NCI-H774 (cell line): ENCODE data around the gene UPK3BL2.
"Not testable (repeated sequence)": the region's sequence is repeated elsewhere in the genome, so short reads cannot be mapped to it uniquely, and the experiment has no call there.

Source experiments
- DNase-seq: peaks from one replicate; lab custom pipeline; 2025; lab: John Stamatoyannopoulos, UW

Gene UPK3BL2

GRCh38 chr7:102543596-102543995 lies at the start of gene UPK3BL2:
UPK3BL2 (minus strand) TSS chr7:102543696; CDS start chr7:102543636, 60 bp downstream.
- not testable (repeated sequence) for DNase-seq

DNA sequence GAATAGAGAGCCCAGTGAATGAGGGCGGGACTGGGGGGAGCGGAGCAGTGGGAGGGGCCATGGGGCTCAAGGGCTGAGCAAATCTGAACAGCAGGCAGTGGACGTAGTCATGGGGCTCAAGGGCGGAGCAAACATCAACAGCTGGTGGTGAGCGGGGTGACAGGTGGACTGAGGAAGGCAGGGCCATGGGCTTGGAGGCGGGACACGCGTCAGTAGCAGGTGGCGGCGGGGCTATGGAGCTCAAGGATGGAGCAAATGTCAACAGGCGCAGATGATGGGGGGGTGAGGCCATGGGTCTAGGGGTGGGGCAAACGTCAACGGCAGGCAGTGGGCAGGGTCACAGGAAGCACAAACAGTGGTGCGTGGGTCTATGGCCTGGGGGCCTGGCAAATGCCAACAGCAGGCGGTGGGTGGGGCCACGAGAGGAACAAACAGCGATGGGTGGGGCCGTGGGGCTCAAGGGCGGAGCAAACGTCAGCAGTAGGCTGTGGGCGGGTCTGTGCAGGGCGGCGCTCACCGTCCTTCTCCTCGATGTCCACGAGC lies 49.1 kb upstream of the UPK3BL2 start:
- DNase-seq: not testable (repeated sequence)

- DNase-seq: not testable (repeated sequence)
These were observed 46.4 kb upstream of the UPK3BL2 start for GRCh38 chr7:102589857-102590256.

DNA sequence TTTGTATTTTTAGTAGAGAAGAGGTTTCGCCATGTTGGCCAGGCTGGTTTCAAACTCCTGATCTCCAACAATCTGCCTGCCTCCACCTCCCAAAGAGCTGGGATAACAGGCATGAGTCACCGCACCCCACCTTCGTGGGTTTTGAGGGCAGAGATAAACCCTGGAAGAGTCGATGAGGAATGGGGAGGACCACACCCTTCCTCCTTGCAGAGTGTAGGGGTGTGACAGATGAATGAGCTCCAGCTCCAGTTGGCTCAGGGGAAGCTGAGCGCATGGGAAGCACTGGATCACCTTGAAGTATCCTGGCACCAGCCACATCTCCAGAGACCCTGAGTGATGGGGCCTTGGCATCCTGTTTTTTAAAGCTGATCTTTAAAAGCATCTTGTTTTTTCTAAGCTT lies 40.0 kb upstream of the UPK3BL2 start:
- DNase-seq: not testable (repeated sequence)

DNA sequence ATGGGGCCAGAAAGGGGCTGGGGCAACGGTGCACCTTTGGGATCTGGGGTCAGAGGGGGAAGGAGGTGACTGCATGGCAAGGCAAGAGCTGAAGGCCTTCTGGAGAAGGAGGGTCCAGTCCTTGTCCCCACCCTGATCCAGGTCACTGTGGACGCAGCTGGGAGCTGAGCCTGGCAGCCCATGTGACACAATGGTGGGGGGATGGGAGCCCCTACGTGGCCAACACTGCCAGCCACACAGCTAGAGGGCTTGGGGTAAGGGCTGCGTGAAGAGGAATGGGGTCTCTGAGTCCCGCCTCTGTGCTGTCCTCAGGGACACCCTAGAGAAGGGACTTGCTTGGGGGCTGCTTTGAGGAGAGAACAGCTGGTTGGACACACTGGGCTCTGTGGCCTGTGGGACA lies 38.2 kb upstream of the UPK3BL2 start:
- not testable (repeated sequence) for DNase-seq

GRCh38 chr7:102578486-102578885 lies 35.0 kb upstream of the UPK3BL2 start:
- not testable (repeated sequence) for DNase-seq

DNA sequence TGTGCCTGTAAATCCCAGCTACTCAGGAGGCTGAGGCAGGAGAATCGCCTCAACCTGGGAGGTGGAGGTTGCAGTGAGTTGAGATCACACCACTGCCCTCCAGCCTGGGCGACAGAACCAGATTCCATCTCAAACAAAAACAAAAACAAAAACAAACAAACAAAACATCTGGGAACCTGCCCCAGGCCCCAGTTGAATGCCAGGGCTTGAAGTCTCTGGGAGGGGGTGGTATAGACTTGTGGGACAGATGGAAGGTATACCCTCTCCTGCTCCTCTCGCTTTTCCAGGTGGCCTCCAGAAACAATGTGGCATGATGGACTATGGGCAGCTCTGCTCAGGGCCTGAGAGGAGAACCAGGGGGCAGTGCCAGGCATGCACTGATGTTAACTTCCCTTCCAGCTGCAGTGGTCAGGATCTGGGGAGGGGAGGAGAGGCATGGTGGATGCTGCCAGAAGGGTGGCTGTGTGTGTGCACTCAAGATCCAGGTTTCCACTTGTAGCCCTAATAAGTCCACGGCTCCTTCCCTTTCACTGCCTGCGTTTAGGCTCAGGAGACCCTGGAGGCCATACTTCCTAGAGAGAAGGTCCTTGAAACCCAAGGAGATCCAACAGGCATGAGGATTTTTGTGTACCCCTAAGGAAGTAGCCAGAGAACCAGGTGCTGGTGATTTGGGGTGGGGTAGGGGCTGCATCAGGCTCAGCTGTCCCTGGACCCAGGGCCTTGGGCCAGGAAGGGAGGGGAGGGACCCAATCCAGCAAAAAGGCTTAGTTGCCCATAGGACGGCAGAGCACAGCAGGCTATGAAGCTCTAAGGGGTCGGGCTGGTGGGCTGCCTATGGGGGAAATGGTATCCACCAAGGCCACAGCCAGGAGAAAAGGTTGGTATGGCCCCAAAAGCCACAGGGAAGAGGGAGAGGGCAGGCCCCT lies 34.1 kb upstream of the UPK3BL2 start:
- DNase-seq: not testable (repeated sequence)

- DNase-seq: not testable (repeated sequence)
These were observed 32.9 kb upstream of the UPK3BL2 start for GRCh38 chr7:102576363-102576762.

DNA sequence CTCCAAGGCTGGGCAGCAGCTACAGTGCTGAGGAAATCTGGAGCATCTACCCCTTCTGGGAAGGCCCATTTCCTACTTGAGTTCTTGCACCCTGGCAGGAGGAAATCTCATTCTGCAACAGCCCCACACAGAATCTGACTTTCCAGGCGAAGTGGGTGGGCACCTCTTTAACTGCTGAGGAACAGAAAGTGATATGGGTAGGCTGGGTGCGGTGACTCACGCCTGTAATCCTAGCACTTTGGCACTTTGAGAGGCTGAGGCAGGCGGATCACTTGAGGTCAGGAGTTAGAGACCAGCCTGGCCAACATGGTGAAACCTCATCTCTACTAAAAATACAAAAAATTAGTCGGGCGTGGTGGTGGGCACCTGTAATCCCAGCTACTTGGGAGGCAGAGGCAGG lies 31.1 kb upstream of the UPK3BL2 start:
- DNase-seq: not testable (repeated sequence)

GRCh38 chr7:102572261-102573239 lies 29.1 kb upstream of the UPK3BL2 start, which contains the start of gene POLR2J3:
POLR2J3 (minus strand) TSS chr7:102572583; CDS start chr7:102572521, 62 bp downstream.
- not testable (repeated sequence) for DNase-seq

- DNase-seq: not testable (repeated sequence)
These were observed 25.1 kb upstream of the UPK3BL2 start for GRCh38 chr7:102568620-102569019.

DNA sequence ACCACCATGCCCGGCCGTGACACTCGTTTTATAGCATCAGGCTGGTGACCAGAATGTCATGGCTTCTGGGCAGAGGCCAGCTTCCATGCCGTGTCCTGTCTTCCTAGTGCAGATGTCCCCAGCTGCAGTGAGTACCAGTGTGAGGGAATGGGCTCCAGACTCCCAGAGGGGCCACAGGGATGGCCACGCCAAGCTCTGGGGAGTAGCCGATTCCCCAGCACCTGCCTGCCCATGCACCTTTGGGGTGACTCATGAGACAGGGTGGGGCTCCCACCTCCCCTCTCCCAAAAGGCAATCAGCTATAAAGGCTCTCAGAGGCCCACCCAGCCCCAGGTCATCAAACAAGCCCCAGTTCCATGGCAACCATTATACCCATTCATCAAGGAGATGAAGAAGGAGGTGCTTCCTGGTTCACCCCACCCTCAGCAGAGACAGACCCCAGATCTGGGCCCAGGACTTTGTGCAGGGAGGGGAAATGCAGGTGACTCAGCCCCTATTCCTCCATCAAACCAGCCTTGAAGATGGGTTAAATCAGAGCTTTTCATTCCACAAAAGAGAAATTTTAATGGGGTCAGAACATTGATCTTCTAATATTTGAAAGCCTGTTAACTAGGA lies 7.4 kb upstream of the UPK3BL2 start, which contains the start of gene SPDYE2:
Gene SPDYE2, plus strand, starts transcription at position 419 of the 615 bp plus-strand sequence. CDS start 2,030 bp downstream, outside the sequence.
- DNase-seq: not testable (repeated sequence)

GRCh38 chr7:102546353-102546752 lies 2.9 kb upstream of the UPK3BL2 start:
- not testable (repeated sequence) for DNase-seq

DNA sequence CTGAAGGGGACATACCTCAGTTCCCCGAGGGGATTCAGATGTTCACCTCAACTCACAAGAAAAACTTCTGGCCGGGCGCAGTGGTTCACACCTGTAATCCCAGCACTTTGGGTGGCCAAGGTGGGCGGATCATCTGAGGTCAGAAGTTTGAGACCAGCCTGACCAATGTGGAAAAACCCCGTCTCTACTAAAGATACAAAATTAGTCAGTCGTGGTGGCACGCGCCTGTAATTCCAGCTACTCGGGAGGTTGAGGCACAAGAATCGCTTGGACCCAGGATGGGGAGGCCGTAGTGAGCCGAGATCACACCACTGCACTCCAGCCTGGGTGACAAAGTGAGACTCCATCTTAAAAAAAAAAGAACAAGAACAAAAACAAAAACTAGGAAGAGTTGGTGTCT lies 1.8 kb upstream of the UPK3BL2 start:
- DNase-seq: not testable (repeated sequence)

- not testable (repeated sequence) for DNase-seq
These were observed 876 bp upstream of the UPK3BL2 start for GRCh38 chr7:102544372-102544771.

- DNase-seq: not testable (repeated sequence)
These were observed 725 bp downstream of the UPK3BL2 start for GRCh38 chr7:102542771-102543170.

DNA sequence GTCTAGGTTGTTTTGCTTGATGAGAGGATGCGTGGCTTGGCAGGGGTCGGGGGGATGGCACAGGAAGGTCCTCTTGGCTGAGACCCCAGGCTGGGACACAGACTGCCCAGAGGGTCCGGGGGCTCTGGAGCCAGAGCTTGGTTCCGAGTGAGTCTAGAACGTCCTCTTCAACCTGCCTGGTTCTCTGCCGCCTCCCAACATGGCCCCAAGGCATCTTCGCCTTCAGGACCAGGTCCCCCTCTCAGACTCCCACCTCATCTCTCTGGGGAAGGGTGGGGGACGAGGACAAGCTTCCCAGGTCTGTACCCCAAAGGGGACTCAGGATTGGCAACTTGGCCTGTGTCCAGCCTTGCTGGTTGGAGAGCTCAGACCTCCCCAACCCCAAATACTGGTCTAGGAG lies 1.4 kb downstream of the UPK3BL2 start:
- DNase-seq: not testable (repeated sequence)

- not testable (repeated sequence) for DNase-seq
These were observed 2.9 kb downstream of the UPK3BL2 start for GRCh38 chr7:102540604-102541003.

- not testable (repeated sequence) for DNase-seq
These were observed 8.4 kb downstream of the UPK3BL2 start for GRCh38 chr7:102535062-102535615.

GRCh38 chr7:102532127-102532526 lies 11.4 kb downstream of the UPK3BL2 start:
- DNase-seq: not testable (repeated sequence)

DNA sequence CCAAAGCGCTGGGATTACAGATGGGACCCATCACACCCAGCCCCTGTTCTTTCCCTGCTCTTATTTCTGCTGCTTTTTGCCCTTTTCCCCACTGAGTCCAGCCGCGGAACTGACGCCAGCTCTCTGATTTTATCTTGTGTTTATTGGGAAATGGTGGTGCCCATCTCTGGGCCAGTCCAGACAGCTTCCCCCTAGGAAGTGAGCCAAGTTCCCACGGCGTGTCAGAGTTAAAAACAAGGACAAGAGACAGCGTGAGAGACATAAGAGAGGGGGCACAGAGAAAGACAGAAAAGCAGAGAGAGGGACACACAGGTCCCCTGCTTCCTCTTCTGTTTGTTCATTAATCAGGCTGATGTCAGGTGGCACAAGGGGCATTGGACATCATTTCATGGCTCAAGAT lies 11.9 kb downstream of the UPK3BL2 start:
- not testable (repeated sequence) for DNase-seq
